B cell (primary cell): Measurements from ENCODE around the gene NCOA3.

Source experiments
- CTCF ChIP-seq: fragments of 200-600 bp; IDR thresholded peaks from one replicate; pipeline ENCODE4 v1.8.0; 2022; ENCODE audit warnings: antibody characterized with exemption, mild to moderate bottlenecking
- EZH2 ChIP-seq: IDR thresholded peaks from 2 replicates; pipeline ENCODE4 v1.6.1; 2012; ENCODE audit warnings: borderline replicate concordance, low read depth, mild to moderate bottlenecking, moderate library complexity, low read length; ENCODE audit not compliant: insufficient read depth, poor library complexity, severe bottlenecking

GRCh38 chr20:47652794-47653193 is 151.1 kb downstream of the NCOA3 start:
- TF ChIP-seq CTCF, result no peak
- TF ChIP-seq EZH2, result no peak
